Stimulated activated CD4-positive, alpha-beta T cell treated with anti-CD3 and anti-CD28 coated beads, Interleukin-2, amount 100 ng/mL, for 48 hours (primary cell): ENCODE measurements around the gene DDX19B.
"Not testable (repeated sequence)": the region's sequence is repeated elsewhere in the genome, so short reads cannot be mapped to it uniquely, and the experiment has no call there.

Experiments
- DNase-seq, 2 donors: peaks; one replicate each; pipeline ENCODE4 v3.0.0-alpha.2; 2020

DDX19B gene

GRCh38 chr16:70289229-70290094 lies 9.5 kb upstream of the DDX19B start, which contains the start of gene AARS1:
Gene AARS1 (minus strand): TSS chr16:70289506. CDS start chr16:70282763, 6,743 bp downstream.
- peak; percentile 89 to 90 for DNase-seq

GRCh38 chr16:70290949-70291519 lies 8.0 kb upstream of the DDX19B start:
- no peak for DNase-seq

DNA sequence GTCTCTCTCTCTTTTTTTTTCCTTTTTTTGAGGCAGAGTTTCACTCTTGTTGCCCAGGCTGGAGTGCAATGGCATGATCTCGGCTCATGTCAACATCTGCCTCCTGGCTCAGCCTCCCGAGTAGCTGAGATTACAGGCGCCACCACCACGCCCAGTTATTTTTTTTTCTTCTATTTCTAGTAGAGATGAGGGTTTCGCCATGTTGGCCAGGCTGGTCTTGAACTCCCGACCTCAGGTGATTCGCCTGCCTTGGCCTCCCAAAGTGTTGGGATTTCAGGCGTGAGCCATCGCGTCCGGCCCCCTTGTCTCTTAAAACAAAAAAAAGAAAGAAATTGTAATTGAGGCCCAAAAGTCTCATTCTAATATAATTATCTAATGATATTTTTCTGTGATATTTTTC lies 6.8 kb upstream of the DDX19B start:
- not testable (repeated sequence) for DNase-seq

DNA sequence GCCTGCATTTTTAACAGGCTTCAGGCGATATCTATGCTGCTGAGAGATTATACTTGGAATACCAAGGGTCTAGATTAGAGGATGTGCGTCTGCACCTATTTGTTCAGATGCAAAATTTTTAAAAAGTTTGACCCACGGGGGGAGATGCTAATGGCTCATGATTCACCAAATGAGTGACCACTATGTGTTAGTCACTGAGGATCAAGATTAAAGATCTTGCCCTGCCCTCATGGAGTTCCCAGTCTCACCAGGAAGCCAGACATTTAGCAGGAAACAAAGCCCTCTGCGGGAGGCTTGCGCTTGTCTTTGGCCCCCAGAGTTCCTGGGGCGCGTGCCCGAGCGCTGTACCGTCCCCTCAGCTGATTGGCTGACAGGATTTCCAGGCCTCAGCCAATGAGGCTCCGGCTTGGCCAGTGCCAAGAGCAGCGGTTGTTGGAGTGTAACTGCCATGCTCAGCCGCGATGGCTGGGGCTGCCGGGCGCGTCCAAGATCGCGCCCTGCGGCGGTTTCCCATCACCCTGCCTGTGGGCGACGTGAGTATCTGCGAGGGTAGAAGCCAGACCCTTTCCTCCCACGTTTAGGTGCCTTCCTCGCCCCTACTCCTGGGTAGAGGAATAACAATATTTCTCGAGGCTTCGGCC lies 4.5 kb upstream of the DDX19B start:
- DNase-seq, result no peak

- DNase-seq, result no peak
Measured at GRCh38 chr16:70295634-70296033, 3.4 kb upstream of the DDX19B start.

- no peak for DNase-seq
Measured at GRCh38 chr16:70301121-70301520, 2.1 kb downstream of the DDX19B start.

GRCh38 chr16:70302745-70303144 lies 3.8 kb downstream of the DDX19B start:
- DNase-seq, result no peak

GRCh38 chr16:70304892-70305448 lies 6.0 kb downstream of the DDX19B start:
- DNase-seq, result no peak

DNA sequence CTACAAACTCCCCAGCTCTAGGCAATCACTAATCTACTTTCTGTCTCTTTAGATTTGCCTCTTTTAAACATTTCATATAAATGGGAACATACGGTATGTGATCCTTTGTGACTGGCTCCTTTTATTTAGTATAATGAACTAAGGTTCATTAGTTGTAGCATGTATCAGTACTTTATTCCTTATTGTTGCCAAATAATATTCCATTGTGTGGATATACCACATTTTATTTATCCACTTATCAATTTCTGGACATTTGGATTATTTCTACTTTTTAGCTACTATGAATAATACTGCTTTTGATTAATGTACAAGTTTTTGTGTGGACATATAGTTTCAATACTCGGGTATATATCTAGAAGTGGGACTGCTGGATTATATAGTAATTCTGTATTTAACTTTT lies 7.9 kb downstream of the DDX19B start:
- DNase-seq, result no peak

DNA sequence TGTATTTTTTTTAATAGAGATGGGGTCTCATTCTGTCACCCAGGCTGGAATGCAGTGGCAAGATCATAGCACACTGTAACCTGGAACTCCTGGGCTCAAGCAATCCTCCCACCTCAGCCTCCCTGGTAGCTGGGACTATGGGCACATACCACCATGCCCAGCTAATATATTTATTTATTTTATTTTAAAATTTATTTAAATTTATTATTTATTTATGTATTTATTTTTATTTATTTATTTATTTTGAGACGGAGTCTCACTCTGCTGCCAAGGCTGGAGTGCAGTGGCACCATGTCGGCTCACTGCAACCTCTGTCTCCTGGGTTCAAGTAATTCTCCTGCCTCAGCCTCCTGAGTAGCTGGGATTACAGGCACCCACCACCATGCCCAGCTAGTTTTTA lies 8.7 kb downstream of the DDX19B start:
- DNase-seq, result not testable (repeated sequence)

DNA sequence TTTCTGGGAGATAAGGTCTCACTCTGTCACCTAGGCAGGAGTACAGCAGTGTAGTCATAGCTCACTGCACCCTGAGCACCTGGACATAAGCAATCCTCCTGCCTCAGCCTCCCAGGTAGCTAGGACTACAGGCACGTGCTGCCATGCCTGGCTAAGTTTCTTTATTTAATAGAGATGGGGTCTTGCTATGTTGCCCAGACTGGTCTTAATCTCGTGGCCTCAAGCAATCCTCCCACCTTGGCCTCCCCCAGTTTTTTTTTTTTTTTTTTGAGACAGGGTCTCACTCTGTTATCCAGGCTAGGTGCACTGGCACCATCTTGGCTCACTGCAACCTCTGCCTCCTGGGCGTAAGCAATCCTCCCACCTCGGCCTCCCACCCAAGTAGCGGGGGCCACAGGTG lies 21.1 kb downstream of the DDX19B start:
- no peak for DNase-seq

DNA sequence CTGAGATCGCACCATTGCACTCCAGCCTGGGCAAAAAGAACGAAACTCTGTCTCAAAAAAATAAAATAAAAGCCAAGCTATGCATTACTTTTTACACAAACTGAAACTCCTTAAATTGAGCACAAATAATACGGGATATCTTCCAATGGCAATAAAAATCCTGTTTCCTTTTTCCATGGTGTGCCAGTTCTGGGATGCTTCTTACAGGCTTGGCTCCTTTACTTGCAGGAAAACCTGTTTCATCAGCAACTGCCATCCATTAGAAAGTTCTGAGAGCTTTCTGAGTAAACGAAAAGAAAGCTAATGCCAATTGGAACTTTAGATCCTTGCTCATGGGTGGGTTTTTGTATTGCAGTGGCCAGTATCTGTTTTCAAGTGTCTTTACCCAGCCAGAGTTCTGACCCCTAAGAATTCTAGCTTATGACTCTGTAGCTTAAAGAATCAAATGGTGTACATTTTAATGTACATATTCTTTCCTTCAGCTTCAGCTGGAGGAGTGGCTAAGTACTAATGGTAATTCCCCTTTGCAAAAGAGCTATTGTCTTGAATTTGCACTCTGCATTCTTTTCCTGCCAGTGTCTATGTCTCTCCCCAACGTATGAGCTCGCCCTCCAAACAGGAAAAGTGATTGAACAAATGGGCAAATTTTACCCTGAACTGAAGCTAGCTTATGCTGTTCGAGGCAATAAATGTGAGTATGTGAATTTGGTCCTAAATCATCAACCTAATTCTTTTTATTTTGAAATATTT lies 26.2 kb downstream of the DDX19B start:
- no peak for DNase-seq

DNA sequence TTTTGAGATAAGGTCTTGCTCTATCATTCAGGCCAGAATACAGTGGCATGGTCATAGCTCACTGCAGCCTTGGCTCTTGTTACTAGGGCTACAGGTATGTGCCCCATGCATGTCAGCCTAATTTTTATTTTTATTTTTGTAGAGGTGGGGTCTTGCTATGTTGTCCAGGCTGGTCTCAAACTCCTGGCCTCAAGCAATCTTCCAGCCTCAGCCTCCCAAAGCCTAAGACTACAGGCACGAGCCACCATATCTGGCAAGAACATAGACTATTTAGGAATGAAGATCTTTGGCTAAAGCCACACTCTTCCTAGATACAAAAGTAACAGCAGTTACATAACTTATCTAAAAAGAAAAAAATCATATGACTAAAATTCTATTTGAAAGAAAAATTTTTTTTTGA lies 32.1 kb downstream of the DDX19B start:
- no peak for DNase-seq

DNA sequence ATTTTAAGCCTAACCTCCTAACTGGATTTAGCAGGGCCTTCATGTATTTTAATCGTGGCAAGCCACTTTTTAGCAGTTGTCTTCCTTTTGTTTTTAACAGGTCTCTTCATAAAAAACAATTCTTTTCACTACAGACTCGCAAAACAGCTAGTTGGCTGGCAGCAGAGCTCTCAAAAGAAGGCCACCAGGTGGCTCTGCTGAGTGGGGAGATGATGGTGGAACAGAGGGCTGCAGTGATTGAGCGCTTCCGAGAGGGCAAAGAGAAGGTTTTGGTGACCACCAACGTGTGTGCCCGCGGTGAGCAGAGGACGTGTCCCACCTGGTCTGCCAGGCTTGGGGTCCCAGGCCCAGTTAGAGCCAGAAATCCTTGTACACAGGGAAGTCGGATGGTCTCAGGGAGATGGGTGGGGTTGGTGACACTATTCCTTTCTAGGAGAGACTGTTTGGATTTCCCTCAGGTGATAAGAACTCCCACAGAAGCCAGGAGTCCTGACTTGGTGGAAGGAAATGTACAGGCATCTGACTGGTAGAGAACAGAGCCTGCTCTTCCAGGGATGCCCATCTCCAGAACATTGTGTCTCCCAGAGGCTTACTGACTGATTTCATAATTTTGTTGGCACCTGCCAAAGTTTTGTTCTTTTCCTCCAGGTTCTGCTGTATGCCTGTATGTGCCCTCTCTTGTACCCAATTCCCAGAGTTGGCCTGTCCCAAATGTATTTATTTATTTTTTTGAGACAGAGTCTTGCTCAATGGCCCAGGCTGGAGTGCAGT lies 32.8 kb downstream of the DDX19B start:
- no peak for DNase-seq

DNA sequence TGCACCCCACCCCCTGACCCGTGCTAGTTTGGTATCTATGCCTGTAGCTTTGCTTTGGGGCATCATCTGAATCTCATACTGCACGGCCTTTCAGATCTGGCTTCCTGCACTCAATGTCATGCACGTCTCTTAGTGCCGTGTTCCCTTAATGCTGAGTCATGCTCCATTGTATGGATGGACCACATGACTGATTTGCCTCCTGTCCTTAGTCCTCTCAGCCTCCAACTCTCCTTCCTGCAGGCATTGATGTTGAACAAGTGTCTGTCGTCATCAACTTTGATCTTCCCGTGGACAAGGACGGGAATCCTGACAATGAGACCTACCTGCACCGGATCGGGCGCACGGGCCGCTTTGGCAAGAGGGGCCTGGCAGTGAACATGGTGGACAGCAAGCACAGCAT lies 33.7 kb downstream of the DDX19B start:
- not testable (repeated sequence) for DNase-seq

GRCh38 chr16:70337814-70338213 lies 38.8 kb downstream of the DDX19B start:
- DNase-seq, result no peak

DNA sequence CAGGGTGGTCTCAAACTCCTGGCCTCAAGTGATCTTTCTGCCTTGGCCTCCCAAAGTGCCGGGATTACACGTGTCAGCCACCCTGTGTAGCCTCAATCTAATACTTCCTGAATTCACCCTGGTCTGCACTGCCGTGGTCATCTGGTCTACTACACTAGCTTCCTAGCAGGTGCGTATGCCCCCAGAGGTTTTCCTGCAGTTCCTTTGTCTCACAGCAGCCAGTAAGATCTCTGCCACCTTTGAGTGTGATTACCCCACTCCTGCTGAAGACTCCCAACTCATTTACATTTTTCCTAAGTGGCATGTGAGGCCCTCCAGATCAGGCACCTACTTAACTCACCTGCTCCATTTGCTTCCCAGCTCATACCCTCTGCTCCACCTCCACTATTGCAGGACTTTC lies 42.6 kb downstream of the DDX19B start:
- DNase-seq, result no peak

GRCh38 chr16:70342016-70342415 lies 43.0 kb downstream of the DDX19B start:
- DNase-seq, result no peak

GRCh38 chr16:70345840-70346239 lies 46.9 kb downstream of the DDX19B start:
- DNase-seq, result no peak

GRCh38 chr16:70348991-70349390 lies 50.0 kb downstream of the DDX19B start:
- DNase-seq, result no peak

DNA sequence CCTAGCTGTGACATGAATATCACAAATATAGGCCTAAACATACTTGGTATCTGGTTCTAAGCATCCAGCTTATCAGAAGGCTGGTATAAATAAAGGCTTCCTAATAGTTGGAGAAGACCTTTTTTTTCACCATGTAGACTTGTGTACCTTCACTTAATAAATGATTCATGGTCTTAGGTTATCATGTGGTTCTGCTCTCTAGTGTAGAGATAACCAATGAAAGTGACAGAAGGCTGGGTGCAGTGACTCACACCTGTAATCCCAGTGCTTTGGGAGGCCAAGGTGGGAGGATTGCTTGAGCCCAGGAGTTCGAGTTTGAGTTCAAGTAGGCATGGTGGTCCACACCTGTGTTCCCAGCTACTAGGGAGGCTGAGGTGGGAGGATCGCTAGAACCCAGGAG lies 50.8 kb downstream of the DDX19B start:
- DNase-seq, result no peak

- no peak for DNase-seq
Measured at GRCh38 chr16:70359552-70359951, 60.6 kb downstream of the DDX19B start.
